ENCODE data around the gene VSIG2.
A peak's percentile ranks its signal among the peaks of the same experiment; 100 is the strongest.

VSIG2 gene

DNA sequence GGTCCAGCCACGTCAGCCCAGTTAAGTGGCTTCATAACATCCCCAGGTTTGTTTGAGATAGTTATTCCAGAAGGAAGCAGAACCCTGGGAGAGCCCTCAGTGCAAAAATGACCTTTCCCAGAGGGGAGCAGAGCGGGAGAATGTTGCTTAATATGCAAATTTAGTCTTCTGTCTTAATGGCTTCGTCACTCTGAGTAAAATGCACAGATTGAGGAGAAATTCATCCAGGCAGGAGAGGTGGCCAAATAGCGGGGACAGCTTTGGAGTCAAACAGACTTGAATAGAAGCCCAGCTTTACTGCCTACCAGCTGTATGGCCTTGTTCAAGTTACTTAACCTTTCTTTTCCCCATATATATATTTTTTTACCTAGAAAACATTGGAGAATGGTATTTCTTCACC is 24.6 kb downstream of the VSIG2 start:
- Histone ChIP-seq H3K4me1 (peaks cover 52% of the 10 kb centered on the region), H3K27ac (no peak overlapping the region), H3K9me3 (no peaks in the 10 kb centered on the region), H3K4me2 (peak overlapping the region; percentile 96), H3K36me3 (no peaks in the 10 kb centered on the region), H3K9ac (no peak overlapping the region), H3K27me3 (no peaks in the 10 kb centered on the region), H3K4me3 (no peak overlapping the region), H4K20me1 (no peaks in the 10 kb centered on the region)
- TF ChIP-seq Cebpa-rat (IDR thresholded peaks at IDR 0.05) = no peak

DNA sequence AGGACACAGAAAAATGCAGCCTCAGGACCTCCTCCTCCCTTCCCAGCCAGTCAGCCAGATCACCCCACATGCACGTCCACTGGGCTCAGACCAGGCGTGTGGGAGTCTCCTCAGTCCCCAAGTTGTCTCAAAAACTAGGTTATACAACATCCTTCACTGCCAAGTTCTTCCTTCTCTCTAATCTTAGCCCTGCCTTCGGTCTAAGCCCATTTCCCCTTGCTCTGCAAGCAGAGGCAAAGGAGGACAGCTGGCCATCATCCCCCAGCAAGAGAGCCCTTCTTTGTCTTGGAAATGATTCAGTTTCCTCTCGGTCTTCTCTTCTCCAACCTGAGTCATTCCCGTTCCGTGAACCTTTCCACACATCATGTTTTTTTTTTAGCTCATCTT is 26.3 kb downstream of the VSIG2 start:
- TF ChIP-seq Cebpa-rat (IDR thresholded peaks at IDR 0.05) = no peak
- Histone ChIP-seq H3K36me3 (no peaks in the 10 kb centered on the region), H3K4me2 (peak overlapping the region; percentile 96), H3K27me3 (no peaks in the 10 kb centered on the region), H3K9ac (peak overlapping the region; percentile 73; the same call in 1 of the 2 replicates), H3K4me1 (peaks cover 69% of the 10 kb centered on the region), H3K4me3 (peak overlapping the region; percentile 50), H4K20me1 (no peaks in the 10 kb centered on the region), H3K27ac (peak overlapping the region; percentile 90), H3K9me3 (no peaks in the 10 kb centered on the region)

DNA sequence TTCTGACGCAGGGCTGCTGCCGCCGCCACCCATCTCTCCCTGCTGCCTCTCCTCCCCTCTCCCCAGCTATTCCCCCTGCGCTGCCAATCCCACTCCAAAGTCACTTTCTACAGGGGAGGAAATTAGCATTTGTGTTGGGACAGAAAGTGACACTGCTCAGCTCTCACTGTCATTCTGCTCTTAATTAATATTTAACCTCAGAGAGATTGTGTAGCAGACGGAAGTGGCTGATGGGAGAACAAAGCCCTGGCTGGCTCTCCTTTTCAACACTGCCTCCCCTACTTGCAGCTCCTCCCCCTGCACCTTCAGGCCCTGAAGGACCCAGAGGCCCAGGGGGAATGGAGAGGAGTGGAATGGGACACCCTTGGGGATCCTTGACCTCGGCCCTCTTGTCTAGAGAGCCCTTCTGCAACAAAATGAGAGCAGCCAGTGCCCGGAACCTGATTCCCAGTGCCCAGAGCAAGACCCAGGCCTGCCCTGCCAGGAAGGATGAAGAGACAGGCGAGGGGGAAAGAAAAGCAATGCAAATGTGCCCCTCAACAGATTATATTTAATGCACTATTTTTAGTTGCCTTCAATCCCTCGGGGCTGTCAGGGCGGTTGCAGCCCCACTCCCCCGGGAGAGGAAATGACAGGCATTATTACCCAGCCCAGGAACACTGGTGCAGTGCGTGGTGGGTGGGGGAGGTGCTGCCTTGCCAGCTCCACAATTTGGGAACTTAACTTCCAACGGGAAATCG is 26.9 kb downstream of the VSIG2 start:
- peak overlapping the region; percentile 96 for H3K4me2 ChIP-seq
- H3K4me3 ChIP-seq = peak overlapping the region; percentile 50
- no peaks in the 10 kb centered on the region for H4K20me1 ChIP-seq
- H3K27me3 ChIP-seq = peaks cover under 1% of the 10 kb centered on the region; the same call in 1 of the 2 replicates
- TF ChIP-seq Cebpa-rat (IDR thresholded peaks at IDR 0.05) = no peak
- H3K36me3 ChIP-seq = no peaks in the 10 kb centered on the region
- H3K9ac ChIP-seq = peak overlapping the region; percentile 73
- H3K9me3 ChIP-seq = no peaks in the 10 kb centered on the region
- H3K4me1 ChIP-seq = peaks cover 75% of the 10 kb centered on the region
- H3K27ac ChIP-seq = peak overlapping the region; percentile 90

DNA sequence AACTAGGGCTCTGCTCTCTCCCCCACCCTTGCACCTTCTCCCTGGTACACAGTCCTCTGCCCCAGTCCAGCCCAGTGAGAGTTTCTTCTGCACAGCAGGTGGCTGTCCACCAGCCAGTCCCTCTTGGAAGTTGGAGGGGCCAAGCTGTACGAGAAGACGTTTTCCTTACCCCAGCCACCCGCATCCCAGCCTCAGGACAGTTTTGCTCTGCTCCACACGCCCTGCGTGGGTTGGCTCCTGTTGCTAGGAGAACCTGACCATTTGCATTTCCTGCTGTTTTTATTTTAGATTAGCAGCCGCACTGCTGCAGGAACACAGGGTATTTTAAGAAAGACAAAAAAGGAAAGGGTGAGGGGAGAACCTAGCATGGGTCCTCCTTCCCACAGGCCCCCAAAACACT is 29.9 kb downstream of the VSIG2 start:
- H3K4me2 ChIP-seq = peak overlapping the region; percentile 96

DNA sequence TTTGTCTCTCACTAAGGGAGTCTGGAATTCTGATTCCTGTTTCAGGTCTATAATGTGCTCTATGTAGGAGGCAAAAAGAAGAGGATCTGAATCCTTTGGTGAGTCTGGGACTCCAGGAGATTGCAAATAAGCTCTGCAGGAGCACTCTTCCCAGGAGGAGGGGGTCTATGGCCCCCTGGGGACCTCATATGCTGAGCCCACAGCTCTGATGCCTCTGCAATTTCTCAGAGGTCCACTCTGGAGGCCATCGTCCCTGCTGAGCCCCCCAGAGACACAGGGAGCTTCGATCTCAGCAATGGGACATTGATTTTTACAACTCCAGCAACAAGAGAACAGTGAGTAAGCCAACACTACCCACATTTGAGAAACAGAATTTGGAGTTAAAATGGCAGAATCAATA is 32.5 kb downstream of the VSIG2 start:
- Histone ChIP-seq H3K4me2 (peak overlapping the region; percentile 97; the same call in 1 of the 2 replicates), H4K20me1 (peaks cover 17% of the 10 kb centered on the region; the same call in 1 of the 2 replicates), H3K27ac (no peak overlapping the region), H3K36me3 (no peaks in the 10 kb centered on the region), H3K27me3 (peaks cover 47% of the 10 kb centered on the region), H3K4me1 (peaks cover 86% of the 10 kb centered on the region), H3K9ac (no peak overlapping the region), H3K4me3 (no peak overlapping the region), H3K9me3 (no peaks in the 10 kb centered on the region)
- TF ChIP-seq Cebpa-rat (IDR thresholded peaks at IDR 0.05) = no peak

More for the DNA sequence above, 29.9 kb downstream of the VSIG2 start:
- no peak for TF ChIP-seq Cebpa-rat (IDR thresholded peaks at IDR 0.05)
- Histone ChIP-seq H3K27me3 (peaks cover 31% of the 10 kb centered on the region), H3K4me3 (peak overlapping the region; percentile 32), H3K36me3 (no peaks in the 10 kb centered on the region), H3K9me3 (no peaks in the 10 kb centered on the region), H3K27ac (0 out of 2 replicates have a peak overlapping the region, but pooled peaks have one; percentile 18), H4K20me1 (peaks cover 17% of the 10 kb centered on the region; the same call in 1 of the 2 replicates), H3K9ac (no peak overlapping the region), H3K4me1 (peaks cover 100% of the 10 kb centered on the region)

DNA sequence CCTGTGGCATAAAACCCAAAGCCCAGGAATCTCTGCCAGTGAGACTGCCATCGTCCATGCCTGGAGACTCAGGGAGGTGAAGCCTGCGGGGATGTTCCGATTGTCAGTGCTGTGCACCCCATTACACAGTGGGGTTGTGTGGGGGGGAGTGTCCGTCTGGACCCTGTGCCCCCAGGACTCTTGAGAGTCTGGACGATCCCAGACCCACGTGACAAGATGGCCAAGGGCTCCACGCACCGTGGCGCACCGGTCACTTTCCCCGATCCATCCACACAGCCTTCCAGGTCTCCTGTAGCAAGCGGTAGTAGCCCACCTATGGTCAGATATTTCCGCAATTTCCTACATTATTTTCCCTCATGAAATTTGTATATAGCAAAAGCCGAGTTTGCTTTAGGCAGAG is 33.3 kb downstream of the VSIG2 start:
- H3K36me3 ChIP-seq = no peaks in the 10 kb centered on the region
- H3K4me3 ChIP-seq = no peak overlapping the region
- no peak overlapping the region for H3K27ac ChIP-seq
- peaks cover 17% of the 10 kb centered on the region; the same call in 1 of the 2 replicates for H4K20me1 ChIP-seq
- H3K27me3 ChIP-seq = peaks cover 47% of the 10 kb centered on the region
- peak overlapping the region; percentile 97 for H3K4me2 ChIP-seq
- H3K4me1 ChIP-seq = peaks cover 79% of the 10 kb centered on the region
- no peaks in the 10 kb centered on the region for H3K9me3 ChIP-seq
- no peak for TF ChIP-seq Cebpa-rat (IDR thresholded peaks at IDR 0.05)
- H3K9ac ChIP-seq = no peak overlapping the region

DNA sequence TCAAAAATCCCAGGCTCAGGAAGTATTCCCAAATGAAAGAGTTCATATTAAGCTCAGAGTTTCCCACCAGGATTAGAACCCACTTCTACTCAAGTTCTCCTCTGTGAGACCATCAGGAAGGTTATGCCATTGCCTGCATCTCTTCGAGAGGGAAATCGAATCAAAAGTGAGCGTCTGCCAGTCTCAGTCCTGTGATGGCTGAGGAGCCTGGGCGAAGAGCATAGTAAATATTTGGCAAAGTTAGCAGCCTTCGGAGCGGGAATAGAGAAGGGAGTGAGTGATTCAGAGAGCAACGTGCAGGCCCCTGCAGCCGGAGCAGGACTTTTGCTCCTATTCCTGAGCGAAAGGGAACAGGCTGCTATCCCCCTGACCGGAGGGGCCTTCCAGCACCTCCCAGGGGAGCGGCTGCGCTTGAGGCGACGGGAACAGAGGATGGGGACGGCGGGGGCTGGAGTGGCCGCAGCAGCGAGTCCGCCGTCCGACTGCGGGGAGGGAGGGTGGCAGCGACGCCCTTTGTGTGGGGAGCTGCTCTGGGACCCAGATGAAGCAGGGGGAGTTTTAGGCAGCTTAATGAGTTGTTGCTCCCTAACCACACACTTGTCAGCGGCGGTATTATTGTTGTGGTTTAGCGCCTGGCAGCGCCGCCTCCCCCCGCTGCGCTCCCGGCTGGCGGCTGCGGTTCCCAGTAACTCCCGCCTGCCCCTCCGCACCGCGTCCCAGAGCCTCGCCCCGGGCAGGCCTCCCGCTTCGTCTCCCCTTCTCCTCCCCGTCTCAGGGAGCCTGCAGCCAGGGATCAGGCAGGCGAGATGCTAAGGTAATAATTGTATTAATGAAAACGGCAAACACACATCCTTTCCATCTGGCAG is 34.0 kb downstream of the VSIG2 start:
- H3K36me3 ChIP-seq = no peaks in the 10 kb centered on the region
- H3K9ac ChIP-seq = no peak overlapping the region
- peak overlapping the region; percentile 97 for H3K4me2 ChIP-seq
- peaks cover 47% of the 10 kb centered on the region for H3K27me3 ChIP-seq
- no peak for TF ChIP-seq Cebpa-rat (IDR thresholded peaks at IDR 0.05)
- no peaks in the 10 kb centered on the region for H3K9me3 ChIP-seq
- peaks cover 71% of the 10 kb centered on the region for H3K4me1 ChIP-seq
- peak overlapping the region; percentile 61 for H3K4me3 ChIP-seq
- no peak overlapping the region for H3K27ac ChIP-seq
- peaks cover 17% of the 10 kb centered on the region; the same call in 1 of the 2 replicates for H4K20me1 ChIP-seq

DNA sequence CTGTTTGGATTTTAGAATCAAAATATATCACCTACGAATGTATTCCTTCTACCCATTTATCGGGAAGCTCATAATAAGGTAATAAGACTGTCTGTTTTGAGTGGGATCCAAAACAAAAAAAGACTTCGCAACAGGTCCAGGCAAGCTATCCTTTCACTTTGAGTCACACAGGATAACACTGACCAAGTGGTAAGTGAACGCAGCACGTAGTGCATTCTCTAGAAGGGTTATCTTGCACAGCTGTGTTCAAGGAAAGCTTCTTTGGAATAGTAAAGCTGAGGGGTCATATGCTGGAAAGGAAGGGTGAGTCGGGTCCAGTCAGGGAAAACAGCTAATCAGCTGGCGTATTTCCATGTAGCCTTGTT is 34.7 kb downstream of the VSIG2 start:
- Histone ChIP-seq H3K4me3 (peak overlapping the region; percentile 61), H3K36me3 (no peaks in the 10 kb centered on the region), H3K4me2 (peak overlapping the region; percentile 97), H3K4me1 (peaks cover 65% of the 10 kb centered on the region), H3K27me3 (peaks cover 47% of the 10 kb centered on the region), H3K9ac (no peak overlapping the region), H3K27ac (no peak overlapping the region), H4K20me1 (peaks cover 17% of the 10 kb centered on the region; the same call in 1 of the 2 replicates), H3K9me3 (no peaks in the 10 kb centered on the region)
- no peak for TF ChIP-seq Cebpa-rat (IDR thresholded peaks at IDR 0.05)

DNA sequence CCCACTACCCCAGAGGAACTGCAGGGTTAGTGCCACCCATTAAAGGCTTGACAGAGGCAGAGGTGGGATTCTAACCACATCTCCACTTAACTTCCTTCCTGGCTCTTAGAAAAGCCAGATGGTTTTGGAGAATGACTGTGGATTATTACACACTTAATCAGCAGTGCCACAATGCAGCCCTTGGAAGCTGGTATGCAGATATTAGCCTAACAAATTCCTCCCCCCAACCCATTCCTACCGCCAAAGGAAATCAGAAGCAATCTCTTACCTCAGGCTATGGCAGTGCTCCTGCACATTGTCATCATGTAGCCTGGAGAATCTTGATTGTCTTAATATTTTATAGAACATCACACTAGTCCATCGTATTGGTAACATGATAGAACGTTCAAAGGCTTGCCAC is 35.5 kb downstream of the VSIG2 start:
- Histone ChIP-seq H3K9ac (no peak overlapping the region), H3K9me3 (no peaks in the 10 kb centered on the region), H3K27me3 (peaks cover 47% of the 10 kb centered on the region), H3K4me3 (no peak overlapping the region), H3K4me2 (peak overlapping the region; percentile 41), H4K20me1 (peaks cover 17% of the 10 kb centered on the region; the same call in 1 of the 2 replicates), H3K27ac (no peak overlapping the region), H3K36me3 (no peaks in the 10 kb centered on the region), H3K4me1 (peaks cover 57% of the 10 kb centered on the region)
- no peak for TF ChIP-seq Cebpa-rat (IDR thresholded peaks at IDR 0.05)

DNA sequence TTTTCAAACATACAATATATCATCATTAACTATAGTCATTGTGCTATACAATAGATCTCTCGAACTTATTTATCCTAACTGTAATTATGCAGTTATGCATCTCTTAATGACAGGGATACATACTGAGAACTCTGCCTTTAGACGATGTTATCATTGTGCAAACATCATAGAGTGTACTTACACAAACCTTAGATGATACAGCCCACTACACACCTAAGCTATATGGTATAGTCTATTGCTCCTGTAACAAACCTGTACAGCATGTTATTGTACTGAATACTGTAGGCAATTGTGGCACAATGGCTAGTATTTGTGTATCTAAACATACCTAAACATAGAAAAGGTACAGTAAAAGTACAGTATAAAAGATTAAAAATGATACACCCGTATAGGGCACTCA is 39.7 kb downstream of the VSIG2 start:
- Histone ChIP-seq H3K9ac (no peak overlapping the region), H3K27me3 (peaks cover 18% of the 10 kb centered on the region), H3K36me3 (no peaks in the 10 kb centered on the region), H4K20me1 (no peaks in the 10 kb centered on the region; the same call in 1 of the 2 replicates), H3K9me3 (peaks cover 17% of the 10 kb centered on the region), H3K4me3 (no peak overlapping the region), H3K27ac (no peak overlapping the region), H3K4me1 (peaks cover 15% of the 10 kb centered on the region), H3K4me2 (no peak overlapping the region)
- no peak for TF ChIP-seq Cebpa-rat (IDR thresholded peaks at IDR 0.05)

All from BLaER1 (cell line).